ENCODE data around the gene SDSL. TPM values are rescaled to one million over a fixed set of nuclear protein-coding genes. Genes with fewer than 3 reads are reported as not detected.

Gene SDSL
- total RNA-seq, 4 donors from 2014 or later = 2.7 to 5.6 (median 3.2) TPM

- Histone ChIP-seq H3K9me3 (no peaks in the 10 kb centered on the region), H3K4me3 (no peak overlapping the region), H3K27ac (replicated peaks in 1 of 4) (no peak overlapping the region), H3K4me1 (peaks cover 0 to 8% (median 2%) of the 10 kb centered on the region in 4 donors), H3K27me3 (peaks cover 0 to 95% (median 33%) of the 10 kb centered on the region in 4 donors), H3K36me3 (no peaks in the 10 kb centered on the region)
- no peak for TF ChIP-seq POLR2A (IDR thresholded peaks at IDR 0.05; ENCODE audit: low read depth)
- TF ChIP-seq CTCF (IDR thresholded peaks at IDR 0.05) = no peak
- no peak for TF ChIP-seq EP300 (IDR thresholded peaks at IDR 0.05)
- TF ChIP-seq POLR2AphosphoS5 (IDR thresholded peaks at IDR 0.05) = no peak
- WGBS = 3% methylated on average over 1 of the region's 1 CpG
- intact Hi-C loops (cut with DNase I) = no loop called here
- no peak for DNase-seq (ENCODE audit: extremely low spot score)
Observed at GRCh38 chr12:113482334-113482733, 60.2 kb downstream of the SDSL start.

GRCh38 chr12:113485330-113485729 is 63.1 kb downstream of the SDSL start:
- no CpG with 5 or more reads among the region's 2 CpGs for WGBS
- no peak overlapping the region for H3K27ac ChIP-seq (replicated peaks in 1 of 4)
- TF ChIP-seq EP300 (IDR thresholded peaks at IDR 0.05) (no peak), POLR2AphosphoS5 (IDR thresholded peaks at IDR 0.05) (no peak), POLR2A (IDR thresholded peaks at IDR 0.05; ENCODE audit: low read depth) (no peak), CTCF (IDR thresholded peaks at IDR 0.05) (no peak)
- intact Hi-C loops (cut with DNase I) = no loop called here
- H3K36me3 ChIP-seq = no peaks in the 10 kb centered on the region
- no peak for DNase-seq (ENCODE audit: extremely low spot score)
- H3K9me3 ChIP-seq = no peaks in the 10 kb centered on the region
- peaks cover 0 to 88% (median 5%) of the 10 kb centered on the region in 4 donors for H3K27me3 ChIP-seq
- no peak overlapping the region for H3K4me3 ChIP-seq
- H3K4me1 ChIP-seq = no peaks in the 10 kb centered on the region

GRCh38 chr12:113486722-113487121 is 64.5 kb downstream of the SDSL start:
- no peak overlapping the region for H3K4me3 ChIP-seq
- DNase-seq (ENCODE audit: extremely low spot score) = no peak
- 31% methylated on average over 4 of the region's 4 CpGs for WGBS
- TF ChIP-seq POLR2AphosphoS5 (IDR thresholded peaks at IDR 0.05) (no peak), POLR2A (IDR thresholded peaks at IDR 0.05; ENCODE audit: low read depth) (no peak), EP300 (IDR thresholded peaks at IDR 0.05) (no peak), CTCF (IDR thresholded peaks at IDR 0.05) (no peak)
- H3K27ac ChIP-seq (replicated peaks in 1 of 4) = no peak overlapping the region
- peaks cover 0 to 81% (median 2%) of the 10 kb centered on the region in 4 donors for H3K27me3 ChIP-seq
- no peaks in the 10 kb centered on the region for H3K4me1 ChIP-seq
- intact Hi-C loops (cut with DNase I) = no loop called here
- H3K9me3 ChIP-seq = no peaks in the 10 kb centered on the region
- H3K36me3 ChIP-seq = no peaks in the 10 kb centered on the region

Other genes starting within 250 kb of the SDSL start
- 10 to 100 TPM; 29.1 to 59.6 (median 52.7) TPM for gene DDX54, start 236.9 kb upstream of the SDSL start, total RNA-seq
- gene RITA1, start 236.7 kb upstream of the SDSL start, total RNA-seq = 10 to 100 TPM; 12.3 to 21.4 (median 16.2) TPM
- gene TPCN1, start 200.9 kb upstream of the SDSL start, total RNA-seq = 10 to 100 TPM; 31.1 to 54.0 (median 34.5) TPM
- 10 to 100 TPM; 19.1 to 22.8 (median 19.8) TPM for gene SLC8B1, start 87.3 kb upstream of the SDSL start, total RNA-seq
- 10 to 100 TPM; 30.2 to 60.9 (median 33.1) TPM for gene PLBD2, start 63.8 kb upstream of the SDSL start, total RNA-seq
- 10 to 100 TPM in 1 of 4 donors, not detected in 3; 13.6 TPM for gene SDS, start 18.5 kb upstream of the SDSL start, total RNA-seq
- gene LHX5, start 49.5 kb downstream of the SDSL start, total RNA-seq = not detected